HS-27A (cell line): ENCODE results near the gene ARFGEF3.

ENCODE experiments used
- DNase-seq: peaks from one replicate; pipeline ENCODE4 v3.0.0-alpha.2; 2012; ENCODE audit warnings: low read depth, missing footprints

Gene ARFGEF3

GRCh38 chr6:138241381-138241780 is 79.6 kb downstream of the ARFGEF3 start:
- DNase-seq: no peak

GRCh38 chr6:138241934-138242333 is 80.2 kb downstream of the ARFGEF3 start:
- DNase-seq: no peak

- DNase-seq: no peak
Measured at GRCh38 chr6:138242987-138243592, 81.4 kb downstream of the ARFGEF3 start.

GRCh38 chr6:138245751-138246150 is 84.0 kb downstream of the ARFGEF3 start:
- DNase-seq: no peak

- DNase-seq: no peak
Measured at GRCh38 chr6:138246650-138247440, 85.1 kb downstream of the ARFGEF3 start.

GRCh38 chr6:138248011-138248410 is 86.3 kb downstream of the ARFGEF3 start:
- DNase-seq: no peak

- DNase-seq: no peak
Measured at GRCh38 chr6:138248878-138249277, 87.1 kb downstream of the ARFGEF3 start.

- no peak for DNase-seq
Measured at GRCh38 chr6:138250053-138250452, 88.3 kb downstream of the ARFGEF3 start.

- no peak for DNase-seq
Measured at GRCh38 chr6:138250513-138251247, 88.9 kb downstream of the ARFGEF3 start.

- DNase-seq: no peak
Measured at GRCh38 chr6:138253731-138254130, 92.0 kb downstream of the ARFGEF3 start.

- DNase-seq: no peak
Measured at GRCh38 chr6:138255443-138255842, 93.7 kb downstream of the ARFGEF3 start.

- no peak for DNase-seq
Measured at GRCh38 chr6:138257638-138258040, 95.9 kb downstream of the ARFGEF3 start.

GRCh38 chr6:138258197-138258596 is 96.5 kb downstream of the ARFGEF3 start:
- DNase-seq: no peak

- no peak for DNase-seq
Measured at GRCh38 chr6:138258991-138259390, 97.3 kb downstream of the ARFGEF3 start.

- no peak for DNase-seq
Measured at GRCh38 chr6:138261116-138261780, 99.5 kb downstream of the ARFGEF3 start.

- DNase-seq: no peak
Measured at GRCh38 chr6:138263963-138264362, 102.2 kb downstream of the ARFGEF3 start.

- no peak for DNase-seq
Measured at GRCh38 chr6:138264372-138264880, 102.7 kb downstream of the ARFGEF3 start.

GRCh38 chr6:138266095-138266494 is 104.4 kb downstream of the ARFGEF3 start:
- no peak for DNase-seq

- no peak for DNase-seq
Measured at GRCh38 chr6:138267971-138268895, 106.5 kb downstream of the ARFGEF3 start.

- no peak for DNase-seq
Measured at GRCh38 chr6:138271451-138271850, 109.7 kb downstream of the ARFGEF3 start.
